Activated gamma-delta T cell treated with anti-CD3 and anti-CD28 coated beads, Interleukin-2, amount 50 U/mL, for 16 hours (primary cell): ENCODE data around the gene FCN1.

Experiments
- DNase-seq: peaks from one replicate; pipeline ENCODE4 v3.0.0-alpha.2; 2020; ENCODE audit warnings: low read depth

The FCN1 gene

GRCh38 chr9:134913713-134914500 is 3.8 kb downstream of the FCN1 start:
- DNase-seq = no peak

GRCh38 chr9:134913041-134913712 is 4.5 kb downstream of the FCN1 start:
- DNase-seq = no peak

GRCh38 chr9:134912126-134912840 is 5.4 kb downstream of the FCN1 start:
- no peak for DNase-seq

- no peak for DNase-seq
Measured at GRCh38 chr9:134909511-134910481, 7.9 kb downstream of the FCN1 start.

- DNase-seq = no peak
Measured at GRCh38 chr9:134908524-134909309, 9.0 kb downstream of the FCN1 start.

GRCh38 chr9:134902936-134903335 is 14.8 kb downstream of the FCN1 start:
- no peak for DNase-seq

- no peak for DNase-seq
Measured at GRCh38 chr9:134899818-134900217, 17.9 kb downstream of the FCN1 start.

- no peak for DNase-seq
Measured at GRCh38 chr9:134899168-134899567, 18.5 kb downstream of the FCN1 start.

GRCh38 chr9:134898319-134898718 is 19.4 kb downstream of the FCN1 start:
- DNase-seq = no peak

- no peak for DNase-seq
Measured at GRCh38 chr9:134897584-134898170, 20.0 kb downstream of the FCN1 start.

GRCh38 chr9:134896834-134897583 is 20.7 kb downstream of the FCN1 start:
- DNase-seq = no peak

GRCh38 chr9:134895908-134896833 is 21.5 kb downstream of the FCN1 start:
- DNase-seq = no peak

GRCh38 chr9:134895567-134895907 is 22.2 kb downstream of the FCN1 start:
- no peak for DNase-seq

- DNase-seq = no peak
Measured at GRCh38 chr9:134895097-134895496, 22.6 kb downstream of the FCN1 start.

GRCh38 chr9:134894136-134894860 is 23.4 kb downstream of the FCN1 start:
- DNase-seq = no peak

GRCh38 chr9:134892820-134893420 is 24.8 kb downstream of the FCN1 start:
- no peak for DNase-seq

- DNase-seq = no peak
Measured at GRCh38 chr9:134892221-134892620, 25.5 kb downstream of the FCN1 start.

- no peak for DNase-seq
Measured at GRCh38 chr9:134891713-134892112, 26.0 kb downstream of the FCN1 start.
